GM11168 (cell line): ENCODE data around the gene HOXB3.

Experiments used
- in situ Hi-C: fragments of 300-500 bp; cut with MboI; formaldehyde crosslinking; loops from one replicate; pipeline ENCODE4 v1.12.0; 2022; ENCODE audit warnings: low sequenced_read_pairs; ENCODE audit not compliant: unreplicated experiment

HOXB3 gene

DNA sequence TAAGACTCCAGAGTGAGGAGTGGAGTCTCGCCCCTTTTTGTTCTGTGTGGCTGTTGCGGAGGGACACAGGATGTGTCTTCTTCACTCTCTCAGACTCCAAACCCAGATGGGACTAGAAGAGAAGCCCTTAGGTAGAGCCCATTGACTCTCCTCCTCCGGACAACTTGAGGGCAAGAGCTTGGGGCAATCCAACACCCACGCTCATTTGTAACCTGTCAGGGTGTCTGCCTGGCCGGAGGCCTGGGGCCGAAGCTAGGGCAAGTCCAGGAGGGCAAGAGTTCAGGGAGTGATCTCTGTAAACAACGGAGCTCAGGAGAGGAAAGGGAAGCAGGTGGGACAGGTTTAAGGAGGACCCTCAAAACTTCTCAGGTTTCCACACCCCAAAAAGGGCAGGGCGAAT is 57.8 kb downstream of the HOXB3 start:
- in situ Hi-C loops, result no loop called here

- in situ Hi-C loops, result no loop called here
Observed at GRCh38 chr17:48530887-48531272, 59.2 kb downstream of the HOXB3 start, which contains the start of gene HOXB1. HOXB1 (minus strand) TSS chr17:48531011; CDS start chr17:48530904, 107 bp downstream.

- in situ Hi-C loops, result no loop called here
Observed at GRCh38 chr17:48530208-48530886, 59.7 kb downstream of the HOXB3 start.

DNA sequence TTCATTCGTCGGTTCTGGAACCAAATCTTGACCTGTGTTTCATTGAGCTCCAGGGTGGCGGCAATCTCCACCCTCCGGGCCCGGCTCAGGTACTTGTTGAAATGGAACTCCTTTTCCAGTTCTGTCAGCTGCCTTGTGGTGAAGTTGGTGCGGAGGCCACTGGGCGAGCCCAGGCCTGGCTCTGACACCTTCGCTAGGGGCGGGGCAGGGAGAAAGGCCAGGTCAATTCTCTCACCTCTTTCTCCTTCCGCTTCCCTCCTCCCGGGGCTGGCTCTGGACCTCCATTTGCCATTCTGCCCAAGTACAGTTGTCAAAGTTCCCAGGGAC is 60.4 kb downstream of the HOXB3 start:
- in situ Hi-C loops, result no loop called here

- in situ Hi-C loops, result no loop called here
Observed at GRCh38 chr17:48528936-48529682, 60.9 kb downstream of the HOXB3 start.

DNA sequence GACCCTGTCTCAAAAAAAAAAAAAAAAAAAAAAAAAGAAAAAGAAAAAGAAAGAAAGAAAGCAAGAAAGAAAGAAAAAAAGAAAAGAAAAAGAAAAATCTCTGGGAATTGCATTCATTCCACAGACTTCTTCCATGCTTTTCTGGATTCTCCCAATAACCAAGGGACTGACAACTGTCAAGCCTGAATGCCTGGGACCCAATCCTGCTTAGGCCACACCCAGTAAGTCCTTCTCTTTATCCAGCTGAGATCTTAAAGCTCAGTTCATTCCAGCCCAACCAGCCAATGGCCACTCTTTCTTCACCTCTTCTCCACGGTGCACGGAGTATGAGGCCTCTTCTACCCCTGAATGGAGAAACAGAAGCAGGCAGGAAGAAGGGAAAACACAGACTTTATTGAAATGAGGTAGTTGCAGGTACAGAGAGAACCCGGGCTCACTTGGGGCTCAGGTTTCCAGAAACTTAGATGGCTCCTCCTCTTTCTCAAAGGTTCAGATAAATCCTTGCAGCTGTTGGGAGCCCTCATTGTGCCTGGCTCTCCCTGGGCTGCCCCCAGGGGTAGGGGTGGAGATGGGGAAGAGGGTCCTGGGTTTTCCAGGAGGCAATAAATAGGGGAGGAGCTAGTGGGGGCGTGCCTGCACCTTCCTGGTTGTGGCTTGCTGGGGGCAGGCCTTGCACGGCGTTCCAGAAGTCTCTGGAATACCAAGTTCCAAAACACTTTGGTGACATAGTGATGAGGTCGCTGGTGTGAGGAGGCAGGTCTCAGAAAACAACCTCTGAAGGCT is 61.7 kb downstream of the HOXB3 start:
- in situ Hi-C loops, result no loop called here

DNA sequence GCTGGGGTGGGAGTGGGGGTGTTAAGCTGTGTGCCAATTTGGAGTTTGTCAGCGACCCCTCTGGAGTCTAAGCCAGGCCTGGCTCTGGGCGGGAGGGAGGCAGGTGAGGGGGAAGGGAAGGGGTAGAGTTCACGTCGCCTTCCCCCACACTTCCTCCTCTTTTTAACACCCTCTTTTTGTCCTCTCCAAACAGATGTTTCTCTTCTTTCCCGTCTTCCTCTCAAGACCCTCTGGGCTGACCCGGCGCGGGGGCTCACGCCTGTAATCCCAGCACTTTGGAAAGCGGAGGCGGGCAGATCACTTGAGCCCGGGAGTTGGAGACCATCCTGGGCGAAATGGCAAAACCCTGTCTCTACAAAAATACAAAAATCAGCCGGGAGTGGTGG is 62.5 kb downstream of the HOXB3 start:
- in situ Hi-C loops, result no loop called here

DNA sequence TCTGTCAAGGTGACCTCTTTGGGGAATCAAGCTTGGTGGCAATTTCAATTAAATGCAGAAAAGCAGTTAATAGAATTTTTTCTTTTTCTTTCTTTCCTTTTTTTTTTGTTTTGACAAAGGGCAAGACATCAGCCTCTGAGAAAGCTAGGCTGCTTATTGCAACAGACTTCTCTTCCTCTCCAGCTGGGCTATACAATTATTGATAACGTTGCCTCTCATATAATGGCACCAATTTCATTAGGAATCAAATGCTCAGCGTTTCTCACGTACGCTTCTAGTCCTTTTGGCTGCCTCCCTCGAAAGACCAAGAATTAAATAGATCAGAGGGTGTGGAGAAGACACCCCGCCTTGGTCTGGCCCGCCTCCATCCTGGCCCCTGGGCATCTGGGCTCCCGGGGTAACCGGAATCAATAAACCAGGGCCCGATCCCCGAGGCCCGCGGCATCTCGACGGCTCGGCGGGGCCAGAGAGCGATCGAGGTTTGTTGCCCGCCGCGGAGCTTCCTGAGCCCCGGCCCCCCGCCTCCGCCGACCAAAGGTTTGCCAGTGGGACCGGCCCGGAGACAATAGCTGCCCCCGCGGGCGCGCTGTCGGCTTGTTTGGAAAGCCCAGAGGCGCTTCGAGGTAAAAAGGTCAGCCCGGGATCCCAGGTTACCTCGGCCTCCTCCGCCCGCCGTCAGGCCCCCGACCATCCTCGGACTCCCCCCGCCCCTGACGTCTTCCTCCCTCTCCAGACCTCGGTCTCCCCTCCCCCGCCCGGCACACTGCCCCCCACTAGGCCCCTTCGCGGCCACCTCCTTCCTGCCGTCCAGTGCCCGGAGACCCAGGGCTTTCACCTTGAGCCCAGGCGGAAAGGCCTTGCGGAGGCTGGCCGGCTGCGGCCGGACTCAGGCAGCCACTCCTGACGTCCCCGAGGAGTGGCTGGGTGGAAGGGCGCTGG is 63.2 kb downstream of the HOXB3 start:
- in situ Hi-C loops, result no loop called here

DNA sequence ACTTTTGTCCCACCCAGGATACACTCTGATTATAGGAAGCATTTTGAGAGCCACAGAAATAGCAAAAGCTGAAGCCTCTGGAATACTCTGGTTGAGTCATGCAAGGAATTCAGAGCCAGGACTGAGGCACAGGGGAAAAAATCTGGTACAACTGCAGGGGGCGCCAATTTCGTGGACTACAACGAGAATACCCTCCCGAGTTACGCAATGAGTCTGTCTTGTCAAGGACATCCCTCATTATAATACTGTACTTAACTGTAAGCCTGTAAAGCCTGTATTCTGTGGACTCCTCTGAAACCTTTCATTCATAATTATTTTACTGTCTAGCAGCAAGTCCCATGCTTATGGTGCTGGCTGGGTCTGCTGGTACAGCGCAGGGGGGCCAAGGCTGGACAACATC is 67.0 kb downstream of the HOXB3 start:
- in situ Hi-C loops, result no loop called here

DNA sequence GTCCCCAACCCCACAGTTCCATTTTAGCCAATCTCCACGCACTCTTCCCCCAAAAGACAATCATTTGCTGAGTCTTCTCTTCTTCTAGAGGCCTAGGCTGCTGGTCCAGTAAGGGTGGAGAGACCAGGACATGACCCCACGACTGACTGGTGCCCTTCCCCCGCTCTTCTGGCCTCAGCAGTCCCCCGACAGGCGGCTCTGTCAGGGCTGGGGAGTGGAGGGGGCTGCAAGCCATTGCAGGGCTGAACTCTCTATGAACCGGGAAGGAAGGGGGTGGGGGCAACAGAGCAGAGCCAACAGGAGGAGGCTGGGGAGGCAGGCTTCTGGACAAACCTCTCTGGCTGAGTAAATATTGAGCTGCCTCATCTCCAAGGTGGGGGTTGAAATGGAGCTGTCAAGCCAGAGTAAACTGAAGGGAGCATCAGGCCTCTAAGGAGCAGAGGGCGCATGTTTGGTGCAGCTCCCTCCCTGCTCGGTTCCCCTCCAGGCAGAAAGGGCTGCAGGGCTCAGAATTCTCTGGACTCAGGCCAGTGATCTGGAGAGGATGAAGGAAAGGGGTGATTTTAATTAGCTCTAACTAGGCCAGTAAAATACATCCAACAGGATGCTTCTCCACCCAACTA is 67.9 kb downstream of the HOXB3 start:
- in situ Hi-C loops, result no loop called here

DNA sequence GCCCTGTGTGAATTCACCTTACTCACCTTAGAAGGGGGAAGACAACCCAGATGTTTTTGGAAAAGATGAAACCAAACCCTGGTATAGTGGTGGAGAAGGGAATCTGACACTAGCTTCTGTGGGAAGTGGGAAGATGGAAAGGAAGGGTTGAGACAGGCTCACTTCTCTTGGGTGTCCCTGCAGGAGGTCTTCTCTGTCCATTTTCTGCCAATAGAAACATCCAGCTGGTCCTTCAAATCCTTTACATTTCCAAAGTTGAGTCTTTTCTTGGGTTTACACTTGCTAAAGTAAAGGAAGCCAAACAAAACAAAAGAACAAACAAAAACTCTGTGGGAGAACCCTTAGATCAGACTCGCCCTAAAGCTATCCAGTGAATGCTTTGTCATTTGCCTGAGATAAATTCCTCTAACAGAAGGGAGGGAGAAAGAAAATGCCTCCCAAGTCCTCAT is 69.4 kb downstream of the HOXB3 start:
- in situ Hi-C loops, result no loop called here

DNA sequence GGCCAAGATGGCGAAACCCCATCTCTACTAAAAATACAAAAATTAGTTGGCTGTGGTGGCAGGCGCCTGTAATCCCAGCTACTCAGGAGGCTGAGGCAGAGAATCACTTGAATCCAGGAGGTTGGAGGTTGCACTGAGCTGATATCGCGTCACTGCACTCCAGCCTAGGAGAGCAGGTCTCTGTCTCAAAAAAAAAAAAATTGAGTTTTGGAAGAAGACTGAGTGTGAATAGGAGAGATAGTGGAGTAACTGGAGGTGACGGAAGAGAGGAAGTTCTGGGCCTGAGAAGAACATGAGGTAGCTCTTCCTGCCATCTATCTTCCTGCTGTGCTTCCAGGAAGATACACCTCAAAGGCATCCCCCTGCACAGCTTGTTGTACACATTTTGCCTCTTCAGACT is 70.6 kb downstream of the HOXB3 start:
- in situ Hi-C loops, result no loop called here

- in situ Hi-C loops, result no loop called here
Observed at GRCh38 chr17:48517478-48517877, 72.6 kb downstream of the HOXB3 start.

DNA sequence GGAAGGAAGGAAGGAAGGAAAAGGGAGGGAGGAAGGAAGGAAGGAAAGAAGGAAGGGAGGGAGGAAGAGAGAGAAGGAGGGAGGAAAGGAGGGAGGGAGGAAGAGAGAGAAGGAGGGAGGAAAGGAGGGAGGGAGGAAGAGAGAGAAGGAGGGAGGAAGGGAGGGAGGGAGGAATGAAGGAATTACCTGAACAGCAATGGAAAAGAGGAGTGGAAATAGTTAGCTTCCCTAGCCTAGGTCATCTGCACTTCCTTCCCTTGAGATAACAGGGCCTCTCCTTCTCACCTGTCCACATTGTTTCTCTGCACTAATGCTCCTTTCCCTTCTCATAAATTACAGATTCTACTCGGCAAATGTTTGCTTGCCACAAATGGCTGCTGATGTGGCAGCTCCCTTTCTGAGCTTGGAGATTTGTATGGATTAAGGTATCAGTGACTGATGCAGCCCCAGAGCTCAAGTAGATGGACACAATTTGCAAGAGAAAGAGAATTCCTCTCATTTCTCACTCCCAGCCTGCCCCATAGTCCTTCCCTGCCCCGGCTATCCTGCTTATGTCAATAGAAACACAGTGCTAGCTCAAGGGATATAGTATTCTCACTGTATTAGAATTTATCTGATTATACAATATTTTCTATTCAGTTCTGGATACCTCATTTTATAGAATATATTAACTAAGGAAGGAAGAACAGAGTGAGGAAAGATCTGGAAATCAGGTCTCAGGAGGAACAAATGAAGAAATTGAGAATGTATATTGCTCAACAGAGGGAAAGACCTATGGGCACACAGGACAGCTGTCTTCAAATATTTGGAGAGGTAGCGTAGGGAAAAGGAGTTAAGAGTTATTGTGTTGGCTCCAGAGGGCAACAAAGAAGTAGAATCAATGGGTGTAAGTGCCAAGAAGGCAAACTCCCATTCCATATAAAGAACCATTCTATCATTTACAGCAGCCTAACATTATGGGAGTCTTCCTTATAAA is 73.8 kb downstream of the HOXB3 start:
- in situ Hi-C loops, result no loop called here

GRCh38 chr17:48514477-48514876 is 75.6 kb downstream of the HOXB3 start:
- in situ Hi-C loops, result no loop called here

- in situ Hi-C loops, result no loop called here
Observed at GRCh38 chr17:48513666-48514455, 76.2 kb downstream of the HOXB3 start.

GRCh38 chr17:48513097-48513496 is 76.9 kb downstream of the HOXB3 start:
- in situ Hi-C loops, result no loop called here
